BE2C (cell line): ENCODE measurements around the gene SPIRE1.

Experiments
- DNase-seq: peaks from one replicate; pipeline ENCODE4 v3.0.0-alpha.2; 2020
- H3K27me3 ChIP-seq: fragments of 250-450 bp; sonication (Bioruptor Pico); 2 replicates; pipeline ENCODE4 v1.5.1; 2020; ENCODE audit warnings: mild to moderate bottlenecking
- H3K36me3 ChIP-seq: fragments of 250-450 bp; sonication (Bioruptor Pico); 2 replicates; pipeline ENCODE4 v1.5.1; 2020; ENCODE audit warnings: mild to moderate bottlenecking
- H3K4me1 ChIP-seq: fragments of 250-450 bp; sonication (Bioruptor Pico); 2 replicates; pipeline ENCODE4 v1.5.1; 2020
- H3K4me3 ChIP-seq: 2 replicates; pipeline ENCODE4 v1.5.1; 2011; ENCODE audit warnings: low read depth, low read length
- H3K9me3 ChIP-seq: fragments of 250-450 bp; sonication (Bioruptor Pico); 2 replicates; pipeline ENCODE4 v1.5.1; 2020
- TF ChIP-seq, protein P1 (sequence below): IDR thresholded peaks from 2 replicates; pipeline ENCODE4 v1.5.1; 2012; ENCODE audit warnings: mild to moderate bottlenecking, low read depth, low read length

Gene SPIRE1

GRCh38 chr18:12455496-12455895, 202.4 kb downstream of the SPIRE1 start:
- Histone ChIP-seq H3K36me3 (no peaks in the 10 kb centered on the region), H3K9me3 (no peaks in the 10 kb centered on the region), H3K4me1 (no peaks in the 10 kb centered on the region), H3K27me3 (no peaks in the 10 kb centered on the region), H3K4me3 (no peak overlapping the region)
- TF ChIP-seq, protein P1, sequence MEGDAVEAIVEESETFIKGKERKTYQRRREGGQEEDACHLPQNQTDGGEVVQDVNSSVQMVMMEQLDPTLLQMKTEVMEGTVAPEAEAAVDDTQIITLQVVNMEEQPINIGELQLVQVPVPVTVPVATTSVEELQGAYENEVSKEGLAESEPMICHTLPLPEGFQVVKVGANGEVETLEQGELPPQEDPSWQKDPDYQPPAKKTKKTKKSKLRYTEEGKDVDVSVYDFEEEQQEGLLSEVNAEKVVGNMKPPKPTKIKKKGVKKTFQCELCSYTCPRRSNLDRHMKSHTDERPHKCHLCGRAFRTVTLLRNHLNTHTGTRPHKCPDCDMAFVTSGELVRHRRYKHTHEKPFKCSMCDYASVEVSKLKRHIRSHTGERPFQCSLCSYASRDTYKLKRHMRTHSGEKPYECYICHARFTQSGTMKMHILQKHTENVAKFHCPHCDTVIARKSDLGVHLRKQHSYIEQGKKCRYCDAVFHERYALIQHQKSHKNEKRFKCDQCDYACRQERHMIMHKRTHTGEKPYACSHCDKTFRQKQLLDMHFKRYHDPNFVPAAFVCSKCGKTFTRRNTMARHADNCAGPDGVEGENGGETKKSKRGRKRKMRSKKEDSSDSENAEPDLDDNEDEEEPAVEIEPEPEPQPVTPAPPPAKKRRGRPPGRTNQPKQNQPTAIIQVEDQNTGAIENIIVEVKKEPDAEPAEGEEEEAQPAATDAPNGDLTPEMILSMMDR = no peak
- DNase-seq = no peak

GRCh38 chr18:12452784-12453183, 205.1 kb downstream of the SPIRE1 start:
- no peaks in the 10 kb centered on the region for H3K36me3 ChIP-seq
- H3K4me3 ChIP-seq = no peak overlapping the region
- no peaks in the 10 kb centered on the region for H3K9me3 ChIP-seq
- no peaks in the 10 kb centered on the region for H3K27me3 ChIP-seq
- DNase-seq = no peak
- TF ChIP-seq, protein P1 = no peak
- no peaks in the 10 kb centered on the region for H3K4me1 ChIP-seq

- Histone ChIP-seq H3K4me1 (no peaks in the 10 kb centered on the region), H3K27me3 (no peaks in the 10 kb centered on the region), H3K9me3 (no peaks in the 10 kb centered on the region), H3K4me3 (no peak overlapping the region), H3K36me3 (no peaks in the 10 kb centered on the region)
- TF ChIP-seq, protein P1 = no peak
- no peak for DNase-seq
These were observed 206.5 kb downstream of the SPIRE1 start for GRCh38 chr18:12451428-12451827.

- DNase-seq = no peak
- Histone ChIP-seq H3K36me3 (no peaks in the 10 kb centered on the region), H3K27me3 (no peaks in the 10 kb centered on the region)
These were observed 208.7 kb downstream of the SPIRE1 start for GRCh38 chr18:12449051-12449785.

GRCh38 chr18:12445554-12445953, 212.4 kb downstream of the SPIRE1 start:
- H3K4me3 ChIP-seq = no peak overlapping the region
- H3K9me3 ChIP-seq = no peaks in the 10 kb centered on the region
- H3K27me3 ChIP-seq = no peaks in the 10 kb centered on the region
- TF ChIP-seq, protein P1 = no peak
- no peak for DNase-seq
- no peaks in the 10 kb centered on the region for H3K4me1 ChIP-seq
- no peaks in the 10 kb centered on the region for H3K36me3 ChIP-seq

More at GRCh38 chr18:12449051-12449785, 208.7 kb downstream of the SPIRE1 start:
- no peaks in the 10 kb centered on the region for H3K9me3 ChIP-seq
- H3K4me1 ChIP-seq = no peaks in the 10 kb centered on the region
- no peak overlapping the region for H3K4me3 ChIP-seq
- TF ChIP-seq, protein P1 = no peak

DNA sequence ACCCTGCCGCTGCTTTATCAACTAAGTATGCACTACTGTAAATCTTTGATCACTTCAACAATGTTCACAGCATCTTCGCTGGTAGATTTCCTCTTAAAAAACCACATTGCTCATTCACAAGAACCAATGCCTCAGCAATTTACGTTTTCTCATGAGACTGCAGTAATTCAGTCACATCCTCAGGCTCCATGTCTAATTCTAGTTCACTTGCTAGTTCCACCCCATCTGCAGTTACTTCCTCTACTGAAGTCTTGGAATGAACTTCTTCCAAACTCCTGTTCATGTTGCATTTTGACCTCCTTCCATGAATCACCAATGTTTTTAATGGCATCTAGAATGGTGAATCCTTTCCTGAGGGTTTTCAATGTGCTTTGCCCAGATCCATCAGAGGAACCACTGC, 214.4 kb downstream of the SPIRE1 start:
- Histone ChIP-seq H3K9me3 (no peaks in the 10 kb centered on the region), H3K36me3 (no peaks in the 10 kb centered on the region), H3K4me3 (no peak overlapping the region), H3K4me1 (no peaks in the 10 kb centered on the region), H3K27me3 (no peaks in the 10 kb centered on the region)
- TF ChIP-seq, protein P1 = no peak
- no peak for DNase-seq
